Neural progenitor cell (in vitro differentiated cells): ENCODE measurements around the gene FAM20C. TPM values are rescaled to one million over a fixed set of nuclear protein-coding genes. Genes with fewer than 3 reads are reported as not detected.

Experiments used
- DNase-seq: peaks from one replicate; pipeline ENCODE4 v3.0.0-alpha.2; 2016; ENCODE audit warnings: low spot score
- H2AFZ ChIP-seq: fragments of 200-600 bp; sonication (generic); replicated peaks from 2 replicates; pipeline ENCODE4 v1.6.1; 2016; ENCODE audit warnings: antibody characterized with exemption
- H3F3A ChIP-seq: fragments of 200-600 bp; sonication (generic); 2 replicates; pipeline ENCODE4 v1.6.1; 2016; ENCODE audit warnings: antibody characterized with exemption, low read depth
- H3K27ac ChIP-seq: fragments of 200-600 bp; sonication (generic); 2 replicates; pipeline ENCODE4 v1.5.1; 2016; ENCODE audit warnings: mild to moderate bottlenecking
- H3K27me3 ChIP-seq: fragments of 200-600 bp; sonication (generic); 2 replicates; pipeline ENCODE4 v1.6.1; 2016; ENCODE audit warnings: mild to moderate bottlenecking, moderate library complexity
- H3K36me3 ChIP-seq: fragments of 200-600 bp; sonication (generic); 2 replicates; pipeline ENCODE4 v1.5.1; 2016
- H3K4me1 ChIP-seq: fragments of 200-600 bp; sonication (generic); 2 replicates; pipeline ENCODE4 v1.6.1; 2016; ENCODE audit warnings: mixed run types
- H3K4me2 ChIP-seq: fragments of 200-600 bp; sonication (generic); 2 replicates; pipeline ENCODE4 v1.6.1; 2016
- H3K4me3 ChIP-seq: fragments of 200-600 bp; sonication (generic); 2 replicates; pipeline ENCODE4 v1.5.1; 2016
- H3K79me2 ChIP-seq: fragments of 200-600 bp; sonication (generic); 2 replicates; pipeline ENCODE4 v1.6.1; 2016; ENCODE audit warnings: low read depth
- H3K9ac ChIP-seq: fragments of 200-600 bp; sonication (generic); 2 replicates; pipeline ENCODE4 v1.6.1; 2016
- H3K9me3 ChIP-seq: fragments of 200-600 bp; sonication (generic); 2 replicates; pipeline ENCODE4 v1.5.1; 2016; ENCODE audit warnings: low read depth
- H4K20me1 ChIP-seq: fragments of 200-600 bp; sonication (generic); 2 replicates; pipeline ENCODE4 v1.6.1; 2016; ENCODE audit warnings: low read depth
- H3K27ac Mint-ChIP-seq: 3 replicates; pipeline ENCODE4 v1.8.0; 2021; ENCODE audit warnings: mixed read lengths
- H3K27me3 Mint-ChIP-seq: 2 replicates; pipeline ENCODE4 v1.8.0; 2022; ENCODE audit warnings: low read depth, mild to moderate bottlenecking, inconsistent platforms, moderate library complexity, mixed read lengths; ENCODE audit not compliant: insufficient read depth
- H3K36me3 Mint-ChIP-seq: 3 replicates; pipeline ENCODE4 v1.8.0; 2021; ENCODE audit warnings: mixed read lengths
- H3K4me1 Mint-ChIP-seq: 3 replicates; pipeline ENCODE4 v1.8.0; 2021; ENCODE audit warnings: mixed read lengths
- H3K4me3 Mint-ChIP-seq: 3 replicates; pipeline ENCODE4 v1.8.0; 2021; ENCODE audit warnings: mild to moderate bottlenecking, moderate library complexity, mixed read lengths
- H3K9me3 Mint-ChIP-seq: 3 replicates; pipeline ENCODE4 v1.8.0; 2020; ENCODE audit warnings: mixed read lengths
- EZH2 ChIP-seq: fragments of 200-600 bp; sonication (generic); IDR thresholded peaks from 2 replicates; pipeline ENCODE4 v1.6.1; 2017; ENCODE audit warnings: antibody characterized with exemption, mild to moderate bottlenecking, moderate library complexity
- EZH2phosphoT487 ChIP-seq: fragments of 200-600 bp; sonication (generic); IDR thresholded peaks from 2 replicates; pipeline ENCODE4 v1.6.1; 2017; ENCODE audit warnings: antibody characterized with exemption
- total RNA-seq: library from RNA; depleted of rRNA; stranded (reverse); fragments of >200 nt; gene quantifications from 2 replicates; pipeline ENCODE4 v1.2.3, GENCODE V29; 2015; ENCODE audit warnings: low replicate concordance
- TF ChIP-seq, protein P1 (sequence below): fragments of 200-600 bp; sonication (generic); IDR thresholded peaks from 2 replicates; pipeline ENCODE4 v1.5.1; 2017; ENCODE audit warnings: antibody characterized with exemption, mild to moderate bottlenecking

FAM20C gene
- total RNA-seq, 1 donor from 2014 or later, result 3.8 TPM

DNA sequence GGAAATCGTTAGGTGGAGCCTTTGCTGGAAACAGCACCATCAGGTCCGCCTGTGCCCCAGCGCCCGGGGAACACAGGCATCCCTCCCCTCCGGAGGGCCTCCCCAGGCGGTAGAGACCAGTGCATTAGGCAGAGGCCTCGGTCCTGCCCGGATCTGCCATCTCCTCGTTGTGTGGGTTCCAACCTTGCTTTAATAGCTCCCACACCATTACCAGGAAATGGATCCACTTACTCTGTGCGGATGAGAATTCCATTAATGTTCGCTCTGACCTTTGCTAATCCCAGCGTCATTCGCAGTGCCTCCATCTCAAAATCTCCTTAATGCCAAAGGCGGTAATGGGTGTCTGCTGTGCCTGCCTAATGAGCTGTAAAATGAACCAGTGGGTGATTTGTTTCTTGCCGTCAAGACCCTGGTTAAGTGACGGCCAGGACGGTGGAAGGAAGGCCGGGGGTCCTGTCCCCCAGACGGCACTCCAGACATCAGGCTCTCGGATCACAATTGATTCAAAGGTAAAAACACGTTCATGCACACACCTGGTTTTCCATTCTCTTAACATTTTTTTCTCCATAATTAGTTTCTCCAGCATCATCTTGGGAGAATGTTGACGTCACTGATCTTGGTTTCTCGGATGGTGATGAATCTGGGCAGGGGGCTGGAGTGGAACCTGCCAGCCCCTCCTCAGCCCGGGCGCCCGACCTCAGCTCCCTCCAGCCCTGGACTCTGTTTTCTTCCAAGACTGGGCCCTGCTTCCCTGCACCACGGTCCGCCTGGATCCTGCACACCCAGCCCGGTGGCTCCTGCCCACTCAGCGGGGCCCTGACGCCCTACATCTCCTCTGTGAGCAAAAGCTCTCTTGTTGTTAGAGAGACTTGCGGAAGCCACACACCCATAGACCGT is 22.8 kb upstream of the FAM20C start:
- H2AFZ ChIP-seq, result no peak overlapping the region
- no peak overlapping the region for H3K4me3 ChIP-seq
- Mint-ChIP-seq H3K27me3 (peaks cover 9% of the 10 kb centered on the region), H3K9me3 (peaks cover 9% of the 10 kb centered on the region), H3K4me1 (peaks cover 22% of the 10 kb centered on the region), H3K27ac (peak overlapping the region; percentile 72), H3K36me3 (no peaks in the 10 kb centered on the region), H3K4me3 (no peak overlapping the region)
- no peak overlapping the region for H3K9ac ChIP-seq
- no peak overlapping the region for H3K4me2 ChIP-seq
- no peaks in the 10 kb centered on the region for H3F3A ChIP-seq
- no peaks in the 10 kb centered on the region for H4K20me1 ChIP-seq
- no peak overlapping the region for H3K27ac ChIP-seq
- H3K79me2 ChIP-seq, result no peaks in the 10 kb centered on the region
- H3K36me3 ChIP-seq, result no peaks in the 10 kb centered on the region
- peak; percentile 26 for DNase-seq
- no peaks in the 10 kb centered on the region for H3K27me3 ChIP-seq
- no peaks in the 10 kb centered on the region for H3K9me3 ChIP-seq
- TF ChIP-seq, protein P1, sequence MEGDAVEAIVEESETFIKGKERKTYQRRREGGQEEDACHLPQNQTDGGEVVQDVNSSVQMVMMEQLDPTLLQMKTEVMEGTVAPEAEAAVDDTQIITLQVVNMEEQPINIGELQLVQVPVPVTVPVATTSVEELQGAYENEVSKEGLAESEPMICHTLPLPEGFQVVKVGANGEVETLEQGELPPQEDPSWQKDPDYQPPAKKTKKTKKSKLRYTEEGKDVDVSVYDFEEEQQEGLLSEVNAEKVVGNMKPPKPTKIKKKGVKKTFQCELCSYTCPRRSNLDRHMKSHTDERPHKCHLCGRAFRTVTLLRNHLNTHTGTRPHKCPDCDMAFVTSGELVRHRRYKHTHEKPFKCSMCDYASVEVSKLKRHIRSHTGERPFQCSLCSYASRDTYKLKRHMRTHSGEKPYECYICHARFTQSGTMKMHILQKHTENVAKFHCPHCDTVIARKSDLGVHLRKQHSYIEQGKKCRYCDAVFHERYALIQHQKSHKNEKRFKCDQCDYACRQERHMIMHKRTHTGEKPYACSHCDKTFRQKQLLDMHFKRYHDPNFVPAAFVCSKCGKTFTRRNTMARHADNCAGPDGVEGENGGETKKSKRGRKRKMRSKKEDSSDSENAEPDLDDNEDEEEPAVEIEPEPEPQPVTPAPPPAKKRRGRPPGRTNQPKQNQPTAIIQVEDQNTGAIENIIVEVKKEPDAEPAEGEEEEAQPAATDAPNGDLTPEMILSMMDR, result no peak
- TF ChIP-seq EZH2phosphoT487 (no peak), EZH2 (no peak)
- no peaks in the 10 kb centered on the region for H3K4me1 ChIP-seq

- Histone ChIP-seq H3F3A (no peaks in the 10 kb centered on the region), H3K4me1 (no peaks in the 10 kb centered on the region), H3K36me3 (no peaks in the 10 kb centered on the region), H2AFZ (no peak overlapping the region), H3K4me2 (no peak overlapping the region), H4K20me1 (no peaks in the 10 kb centered on the region), H3K9me3 (no peaks in the 10 kb centered on the region), H3K27me3 (no peaks in the 10 kb centered on the region), H3K9ac (no peak overlapping the region), H3K4me3 (no peak overlapping the region), H3K79me2 (no peaks in the 10 kb centered on the region), H3K27ac (no peak overlapping the region)
- Mint-ChIP-seq H3K36me3 (no peaks in the 10 kb centered on the region), H3K27me3 (peaks cover 14% of the 10 kb centered on the region), H3K4me3 (no peak overlapping the region), H3K9me3 (peaks cover 9% of the 10 kb centered on the region), H3K4me1 (peaks cover 16% of the 10 kb centered on the region), H3K27ac (no peak overlapping the region)
- no peak for DNase-seq
- TF ChIP-seq EZH2 (no peak), EZH2phosphoT487 (no peak)
- TF ChIP-seq, protein P1, result no peak
Measured at GRCh38 chr7:170551-171363, 21.6 kb upstream of the FAM20C start.

DNA sequence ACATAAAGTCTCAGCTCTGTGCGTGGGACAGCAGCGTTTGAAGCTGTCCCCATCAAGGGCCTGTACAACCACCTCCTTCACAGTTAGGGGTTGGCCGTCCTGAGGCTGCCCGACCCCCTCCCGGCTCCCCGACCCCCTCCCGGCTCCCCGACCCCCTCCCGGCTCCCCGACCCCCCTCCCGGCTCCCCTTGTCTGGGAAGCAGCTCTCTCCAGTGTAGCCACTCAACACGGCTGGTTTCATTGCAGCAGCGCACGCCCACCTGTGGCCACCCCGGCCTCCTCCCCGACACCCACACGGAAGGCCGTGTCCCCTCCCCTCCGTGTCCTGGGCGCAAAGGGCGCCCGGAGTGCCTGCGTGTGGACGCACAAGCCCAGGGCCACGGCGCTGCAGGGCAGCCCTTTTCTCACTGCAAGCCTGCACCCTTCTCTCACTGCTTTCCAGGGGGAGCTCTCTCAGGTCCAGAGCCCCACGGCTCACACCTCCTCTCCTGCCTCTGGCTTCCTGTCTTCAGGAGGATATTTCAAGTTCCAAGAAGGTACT is 20.9 kb upstream of the FAM20C start:
- Histone ChIP-seq H3K27me3 (no peaks in the 10 kb centered on the region), H3K9ac (no peak overlapping the region), H3K4me3 (no peak overlapping the region), H3K4me2 (no peak overlapping the region), H3K27ac (no peak overlapping the region), H3K36me3 (no peaks in the 10 kb centered on the region), H2AFZ (no peak overlapping the region), H4K20me1 (no peaks in the 10 kb centered on the region), H3K9me3 (no peaks in the 10 kb centered on the region), H3F3A (no peaks in the 10 kb centered on the region), H3K4me1 (no peaks in the 10 kb centered on the region), H3K79me2 (no peaks in the 10 kb centered on the region)
- Mint-ChIP-seq H3K27ac (peak overlapping the region; percentile 42), H3K9me3 (peaks cover 9% of the 10 kb centered on the region), H3K27me3 (peaks cover 13% of the 10 kb centered on the region), H3K36me3 (no peaks in the 10 kb centered on the region), H3K4me3 (no peak overlapping the region), H3K4me1 (peaks cover 12% of the 10 kb centered on the region)
- TF ChIP-seq EZH2 (no peak), EZH2phosphoT487 (no peak)
- TF ChIP-seq, protein P1, result no peak
- no peak for DNase-seq
